HG03342 (cell line): ENCODE results near the gene CPEB3.
"Not testable (repeated sequence)": the region's sequence is repeated elsewhere in the genome, so short reads cannot be mapped to it uniquely, and the experiment has no call there.

Experiments used
- ATAC-seq: cut with Tn5 transposase; IDR thresholded peaks from one replicate; pipeline ENCODE4 v1.9.1; 2021; ENCODE audit warnings: mild to moderate bottlenecking, moderate library complexity; ENCODE audit not compliant: unreplicated experiment

Gene CPEB3

DNA sequence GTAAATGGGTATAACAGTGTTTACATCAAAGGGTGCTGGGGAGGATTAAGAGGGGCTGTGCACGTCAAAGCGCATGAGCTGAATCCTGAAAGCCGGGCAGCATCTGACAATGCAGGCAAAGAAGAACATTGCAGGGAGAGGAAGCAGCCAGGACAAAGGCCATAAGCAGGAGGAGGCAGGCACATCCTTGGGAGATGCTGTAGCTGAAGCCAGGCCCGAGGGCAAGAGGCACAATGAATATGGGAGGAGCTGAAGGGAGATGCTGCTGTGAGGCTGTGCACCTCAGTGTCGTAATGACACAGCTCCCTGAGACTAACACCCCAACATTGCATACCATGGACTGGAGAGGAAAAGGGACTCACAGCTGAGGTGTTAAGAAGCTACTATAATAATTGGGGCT, 238.1 kb downstream of the CPEB3 start:
- ATAC-seq, result no peak

DNA sequence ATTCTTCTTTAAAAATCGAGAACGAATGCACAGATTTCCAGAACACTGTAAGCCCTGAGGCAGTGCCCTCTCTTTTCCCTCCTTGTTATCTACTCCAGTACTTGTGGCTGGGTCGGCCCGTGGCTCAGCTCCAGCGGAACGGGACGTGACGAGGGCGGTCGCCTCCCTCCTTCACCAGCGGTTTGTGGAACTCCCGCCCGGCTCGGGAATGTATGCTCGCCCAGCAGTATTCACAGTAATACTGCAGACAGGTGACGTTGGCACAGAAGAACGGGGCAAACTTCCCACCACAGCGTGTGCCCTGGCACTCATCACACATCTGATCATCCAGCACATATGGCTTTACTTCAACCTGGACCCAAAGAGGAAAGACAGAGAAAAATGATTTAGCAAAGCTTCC, 238.8 kb downstream of the CPEB3 start:
- ATAC-seq, result no peak

DNA sequence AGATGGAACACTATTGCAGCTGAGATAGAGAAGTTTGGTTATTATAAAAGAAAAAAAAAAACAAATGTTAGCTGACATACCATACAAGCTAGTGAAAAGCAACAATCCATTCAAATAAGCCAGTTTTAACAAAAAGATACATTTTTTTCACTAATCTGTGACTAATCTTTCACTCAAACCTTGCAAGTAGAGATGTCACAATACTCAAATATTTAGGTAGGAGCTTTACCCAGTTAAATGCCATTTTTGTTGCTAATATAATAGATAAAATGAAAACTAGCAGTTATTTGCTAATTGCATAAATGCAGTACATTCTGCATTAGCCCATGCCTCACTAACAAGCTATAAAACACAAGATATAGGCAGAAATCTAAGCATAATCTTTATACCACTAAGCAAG, 243.7 kb downstream of the CPEB3 start:
- ATAC-seq, result no peak

DNA sequence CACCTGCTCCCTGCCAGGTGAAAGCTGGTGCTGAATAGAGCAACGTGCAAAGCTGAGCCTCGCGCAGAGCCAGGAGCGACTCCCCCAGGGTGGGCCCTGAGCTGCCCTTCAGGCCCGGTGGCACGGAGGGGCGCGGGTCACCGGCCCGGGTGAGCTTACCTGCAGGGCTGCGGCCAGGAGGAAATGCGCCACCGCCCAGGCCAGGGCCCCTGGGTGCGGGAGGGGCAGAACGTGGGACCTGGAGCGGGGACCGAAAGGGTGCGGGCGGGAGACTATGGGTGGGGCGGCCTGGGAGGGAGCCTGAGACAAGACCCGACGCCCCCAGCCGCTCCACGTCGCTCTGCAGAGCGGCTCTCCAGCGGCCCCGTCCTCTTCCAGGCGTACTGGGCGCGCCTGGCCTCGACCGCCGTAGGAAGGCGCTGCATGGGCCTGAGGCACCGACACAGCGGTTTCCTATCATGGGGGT, 245.2 kb downstream of the CPEB3 start:
- no peak for ATAC-seq

DNA sequence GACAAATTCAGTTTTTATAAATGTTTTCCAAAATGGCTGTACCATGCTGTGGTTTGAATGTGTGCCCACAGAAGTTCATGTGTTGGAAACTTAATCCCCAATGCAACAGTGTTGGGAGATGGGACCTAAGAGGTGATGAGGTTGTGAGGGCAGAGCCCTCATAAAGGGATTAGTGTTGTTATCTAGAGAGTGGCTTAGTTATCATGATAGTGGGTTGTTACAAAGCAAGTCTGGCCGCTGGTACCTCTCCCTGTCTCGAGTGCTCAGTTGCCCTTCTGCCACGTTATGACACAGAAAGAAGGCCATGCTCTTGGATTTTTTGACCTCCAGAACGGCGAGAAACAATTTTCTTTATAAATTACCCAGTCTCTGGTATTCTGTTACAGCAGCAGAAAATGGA, 248.3 kb downstream of the CPEB3 start:
- ATAC-seq, result no peak

DNA sequence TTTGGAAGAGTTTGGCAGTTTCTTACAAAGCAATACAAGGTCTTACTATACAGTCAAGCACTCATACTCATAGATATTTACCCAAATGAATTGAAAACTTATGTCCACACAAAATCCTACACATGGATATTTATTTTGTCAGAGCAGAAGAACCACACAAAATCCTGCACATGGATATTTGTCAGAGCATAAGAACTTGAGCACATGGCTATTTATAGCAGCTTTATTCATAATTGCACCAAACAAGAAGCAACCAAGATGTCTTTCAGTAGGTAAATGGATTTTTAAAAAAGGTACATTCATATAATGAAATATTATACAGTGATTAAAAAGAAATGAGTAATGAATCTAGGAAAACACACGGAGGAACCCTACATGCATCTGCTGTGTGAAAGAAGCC, 251.9 kb downstream of the CPEB3 start:
- no peak for ATAC-seq

DNA sequence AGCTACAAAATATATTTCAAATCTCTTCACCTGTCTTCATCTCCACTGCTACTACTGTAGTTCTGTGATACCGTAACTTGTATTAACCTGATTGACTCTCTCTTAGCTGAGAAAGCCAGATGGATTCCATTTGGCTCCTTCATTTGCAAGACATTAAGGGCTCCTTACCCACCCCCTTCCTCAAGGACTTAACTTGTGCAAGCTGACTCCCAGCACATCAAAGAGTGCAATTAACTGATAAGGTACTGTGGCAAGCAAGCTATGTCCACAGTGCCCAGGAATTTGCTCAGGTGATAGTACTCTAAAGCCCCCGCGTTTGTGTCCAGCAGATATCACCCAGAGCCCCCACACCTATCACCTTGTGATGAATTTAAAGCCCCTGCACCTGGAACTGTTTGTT, 257.8 kb downstream of the CPEB3 start:
- ATAC-seq, result not testable (repeated sequence)

DNA sequence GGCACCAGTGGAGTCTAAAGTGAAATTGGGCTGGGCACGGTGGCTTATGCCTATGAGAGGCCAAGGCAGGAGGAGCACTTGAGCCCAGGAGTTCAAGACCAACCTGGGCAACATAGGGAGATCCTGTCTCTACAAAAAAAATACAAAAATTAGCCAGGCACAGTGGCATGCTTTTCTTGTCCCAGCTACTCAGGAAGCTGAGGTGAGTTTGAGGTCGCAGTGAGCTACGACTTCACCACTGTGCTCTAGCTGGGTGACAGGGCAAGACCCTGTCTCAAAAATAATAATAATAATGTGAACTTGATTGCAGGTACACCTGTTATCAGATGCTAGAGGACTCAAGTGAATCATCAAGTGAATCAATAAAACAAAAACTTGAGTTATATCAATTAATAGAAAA, 259.3 kb downstream of the CPEB3 start:
- ATAC-seq, result no peak

DNA sequence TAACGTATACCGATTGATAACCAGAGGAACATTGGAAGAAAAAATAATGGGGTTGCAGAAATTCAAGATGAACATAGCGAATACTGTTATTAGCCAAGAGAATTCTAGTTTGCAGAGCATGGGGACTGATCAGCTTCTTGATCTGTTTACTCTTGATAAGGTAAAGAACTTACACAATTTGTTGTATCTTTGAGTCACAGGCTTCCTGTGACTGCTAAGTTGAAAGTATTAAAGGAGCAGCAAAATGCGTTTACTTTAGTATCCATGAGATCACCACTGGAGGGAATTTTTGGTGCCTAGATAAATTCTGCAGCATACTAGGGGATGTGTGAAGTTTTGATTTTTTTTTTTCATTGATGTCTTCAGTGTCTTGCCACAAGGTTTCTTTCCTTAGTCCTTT, 263.7 kb downstream of the CPEB3 start:
- ATAC-seq, result no peak

DNA sequence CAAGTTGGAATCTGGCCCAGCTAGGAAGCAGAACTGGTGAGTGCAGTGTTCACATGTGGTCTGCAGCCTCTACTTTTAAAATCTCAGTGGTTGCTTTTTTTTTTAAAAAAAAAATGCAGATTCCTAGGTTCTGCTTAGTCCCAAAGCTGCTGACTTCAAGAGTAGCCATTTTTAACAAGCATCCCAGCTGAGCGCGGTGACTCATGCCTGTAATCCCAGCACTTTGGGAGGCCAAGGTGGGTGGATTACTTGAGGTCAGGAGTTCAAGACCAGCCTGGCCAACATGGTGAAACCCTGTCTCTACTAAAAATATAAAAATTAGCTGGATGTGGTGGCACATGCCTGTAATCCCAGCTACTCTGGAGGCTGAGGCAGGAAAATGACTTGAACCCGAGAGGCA, 265.5 kb downstream of the CPEB3 start:
- not testable (repeated sequence) for ATAC-seq

DNA sequence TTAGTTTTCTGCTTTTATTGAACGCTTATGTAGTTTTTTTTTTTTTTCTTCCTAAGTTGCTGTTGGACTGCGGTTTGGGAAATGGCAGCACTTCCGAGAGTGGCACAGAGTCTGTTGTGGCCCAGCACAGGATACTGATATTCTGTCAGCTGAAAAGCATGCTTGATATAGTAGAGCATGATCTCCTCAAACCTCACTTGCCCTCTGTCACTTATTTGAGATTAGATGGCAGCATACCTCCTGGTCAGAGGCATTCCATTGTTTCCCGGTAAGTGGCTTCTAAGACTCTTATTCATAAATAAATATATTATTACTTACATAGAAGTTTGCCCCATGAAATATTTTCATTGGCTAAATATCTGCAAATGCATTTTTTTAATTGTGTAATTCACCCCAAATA, 266.2 kb downstream of the CPEB3 start:
- no peak for ATAC-seq

DNA sequence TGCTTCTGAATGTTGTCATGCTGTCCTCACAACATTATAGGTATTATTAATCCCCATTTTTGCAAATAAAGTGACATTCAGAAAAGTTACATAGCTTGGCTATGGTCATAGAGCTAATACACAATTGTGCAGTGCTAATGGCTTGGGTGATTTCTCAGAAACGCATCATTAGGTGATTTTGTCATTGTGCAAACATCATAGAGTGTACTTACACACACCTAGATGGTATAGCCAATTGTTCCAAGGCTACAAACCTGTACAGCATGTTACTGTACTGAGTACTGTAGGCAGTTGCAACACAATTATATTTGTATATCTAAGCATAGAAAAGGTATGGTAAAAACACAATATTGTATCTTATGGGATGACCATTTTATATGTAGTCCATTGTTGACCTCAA, 276.3 kb downstream of the CPEB3 start:
- no peak for ATAC-seq

DNA sequence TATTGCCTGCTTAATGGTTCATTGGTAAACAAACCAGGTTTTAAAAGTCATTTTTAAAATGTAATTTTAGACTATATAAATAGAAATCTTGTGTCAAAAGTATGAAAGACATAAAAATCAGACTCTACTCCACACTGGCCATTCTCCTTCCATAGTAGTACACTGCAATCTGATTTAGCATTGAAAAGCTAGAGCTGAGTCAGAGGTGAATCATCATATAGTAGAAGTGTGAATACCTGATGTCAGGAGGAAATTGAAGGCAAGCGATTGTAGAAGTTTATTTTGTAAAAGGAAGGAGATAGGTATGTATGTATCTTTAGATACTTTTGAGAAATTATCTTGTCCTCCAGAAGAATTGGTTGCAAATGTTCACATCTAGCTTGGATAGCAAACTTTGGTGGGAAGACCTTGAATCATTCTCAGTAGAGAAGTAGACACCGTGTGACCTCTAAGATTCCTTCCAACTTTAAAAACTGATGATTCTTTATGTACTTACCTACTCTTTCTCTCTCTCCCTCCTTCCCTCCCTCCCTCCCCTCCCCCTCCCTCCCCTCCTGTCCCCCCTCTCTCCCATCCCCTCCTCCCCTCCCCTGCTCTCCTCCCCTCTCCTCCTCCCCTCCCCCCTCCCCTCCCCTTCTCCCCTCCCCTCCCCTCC, 279.2 kb downstream of the CPEB3 start:
- no peak for ATAC-seq

DNA sequence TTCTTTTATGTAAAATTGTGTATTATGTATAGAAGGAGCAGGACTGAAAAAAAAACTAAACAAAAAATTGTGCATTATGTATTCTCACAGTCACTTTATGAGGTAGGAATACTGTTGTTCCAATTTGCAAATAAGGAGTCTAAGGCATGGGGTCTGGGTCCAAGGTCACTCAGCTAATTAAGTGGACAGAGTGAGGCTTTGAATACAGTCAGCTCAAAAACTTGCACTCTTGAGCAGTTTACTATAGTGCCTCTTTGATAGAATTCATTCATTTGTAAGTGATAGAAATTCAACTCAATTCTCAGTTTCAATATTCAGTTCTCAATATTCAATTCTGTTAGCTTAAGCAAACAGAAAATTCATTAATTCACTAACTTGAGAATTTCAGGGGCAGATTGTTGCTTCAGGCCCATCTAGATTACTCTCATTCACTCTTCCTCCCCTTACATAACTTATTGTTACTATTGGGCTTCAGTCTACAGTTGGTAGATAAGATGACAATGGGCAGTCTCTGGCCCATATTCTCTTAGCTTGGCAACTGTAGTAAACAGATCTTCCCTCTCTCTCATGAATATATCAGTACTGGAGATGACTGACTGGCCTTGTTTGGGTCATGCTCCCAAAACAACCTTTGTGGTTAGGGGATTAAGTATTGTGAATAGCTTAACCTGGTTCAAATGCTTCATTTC, 280.7 kb downstream of the CPEB3 start:
- ATAC-seq, result no peak

DNA sequence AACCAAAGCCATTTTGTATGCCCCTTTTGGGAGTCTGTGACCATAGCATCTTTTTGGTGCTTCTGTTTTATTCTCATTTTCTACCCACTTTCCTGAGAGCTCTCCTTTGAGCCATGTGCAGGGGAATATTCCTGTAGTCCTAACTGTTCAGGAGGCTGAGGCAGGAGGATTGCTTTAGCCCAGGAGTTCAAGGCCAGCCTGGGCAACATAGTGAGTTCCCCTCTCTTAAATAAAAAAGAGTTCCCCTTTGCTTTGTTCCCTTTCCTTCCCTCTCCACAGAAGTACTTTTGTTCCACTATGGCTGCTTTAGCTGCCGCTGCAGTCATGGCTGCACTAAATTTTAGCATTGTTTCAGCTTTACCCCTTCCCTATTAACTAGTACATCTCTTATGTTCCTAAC, 281.4 kb downstream of the CPEB3 start:
- ATAC-seq, result no peak

DNA sequence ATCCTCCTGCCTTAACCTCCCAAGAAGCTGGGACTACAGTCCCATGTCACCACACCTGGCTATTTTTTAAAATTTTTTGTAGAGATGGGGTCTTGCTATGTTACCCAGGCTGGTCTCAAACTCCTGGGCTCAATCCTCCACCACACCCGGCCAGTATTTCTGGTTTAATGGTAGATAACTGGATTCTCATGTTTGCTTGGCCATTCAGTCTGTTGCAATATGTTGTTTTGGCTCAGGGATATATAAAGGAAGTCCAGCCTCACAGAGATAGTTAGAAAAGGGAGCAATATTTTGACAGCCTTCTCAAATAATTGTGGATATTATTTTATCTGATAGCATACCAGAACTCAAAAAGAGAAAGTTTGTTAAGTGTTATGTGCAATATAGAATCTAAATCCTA, 284.9 kb downstream of the CPEB3 start:
- ATAC-seq, result no peak

DNA sequence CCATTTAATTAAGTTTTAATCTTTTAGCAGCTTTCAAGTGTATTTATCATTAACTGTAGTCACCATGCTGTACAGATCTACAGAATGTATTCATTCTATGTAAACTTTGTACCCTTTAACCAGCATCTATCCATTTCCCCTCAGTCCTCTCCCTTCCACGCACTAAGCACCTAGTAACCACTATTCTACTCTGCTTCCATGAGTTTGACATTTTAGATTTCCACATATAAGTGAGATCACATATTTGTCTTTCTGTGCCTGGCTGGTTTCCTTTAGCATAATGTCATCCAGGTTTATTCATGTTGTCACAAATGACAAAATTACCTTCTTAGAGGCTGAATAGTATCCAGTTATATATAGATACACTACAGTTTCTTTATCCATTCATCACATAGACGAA, 287.6 kb downstream of the CPEB3 start:
- ATAC-seq, result no peak

DNA sequence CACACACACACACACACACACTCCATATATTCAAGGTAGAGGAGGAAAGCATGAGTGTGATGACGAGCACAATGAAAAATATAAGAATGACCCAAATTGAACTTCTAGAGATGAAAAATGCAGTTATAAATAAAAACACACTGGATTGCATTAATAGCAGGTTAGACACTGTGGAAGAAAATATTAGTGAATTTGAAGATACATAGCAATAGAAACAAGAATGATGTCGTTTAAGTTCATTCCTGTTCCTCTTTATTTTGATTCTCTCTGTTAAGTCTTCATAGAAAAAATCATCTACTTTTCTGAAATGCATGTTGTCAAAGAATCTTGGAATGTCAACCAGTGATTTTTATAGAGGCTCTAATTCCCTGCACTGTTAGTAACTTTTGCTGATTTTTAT, 288.9 kb downstream of the CPEB3 start:
- ATAC-seq, result no peak

DNA sequence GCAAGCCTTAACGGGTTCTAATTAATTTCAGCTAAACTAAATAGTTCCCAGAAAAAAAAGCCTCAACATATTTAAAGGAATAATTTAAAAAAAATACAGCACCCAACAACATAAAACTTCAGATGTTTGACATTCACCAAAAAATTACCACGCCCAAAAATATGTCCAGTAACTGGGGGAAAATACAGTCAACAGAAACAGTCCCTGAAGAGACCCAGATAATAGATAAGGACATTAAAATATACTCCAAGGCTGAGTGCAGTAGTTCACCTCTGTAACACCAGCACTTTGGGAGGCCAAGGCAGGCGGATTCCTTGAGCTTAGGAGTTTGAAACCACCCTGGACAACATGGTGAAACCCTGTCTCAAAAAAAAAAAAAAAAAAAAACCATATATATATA, 289.3 kb downstream of the CPEB3 start:
- no peak for ATAC-seq
